Memory B cell (primary cell): ENCODE results near the gene ADRA2A.

Experiments
- ATAC-seq: fragments of 150-1000 bp; cut with Tn5 transposase; 2 replicates; pipeline ENCODE4 v1.10.0; 2021; ENCODE audit warnings: low read depth, mild to moderate bottlenecking, moderate library complexity
- DNase-seq, 2 donors: peaks; one replicate each; pipeline ENCODE4 v3.0.0; 2022; ENCODE audit warnings: low spot score in 2 of 2
- H3K27ac Mint-ChIP-seq: one replicate; pipeline ENCODE4 v1.8.0; 2022; ENCODE audit warnings: mild to moderate bottlenecking, moderate library complexity, mixed read lengths
- H3K27me3 Mint-ChIP-seq: one replicate; pipeline ENCODE4 v1.8.0; 2022; ENCODE audit warnings: mixed read lengths
- H3K36me3 Mint-ChIP-seq: one replicate; pipeline ENCODE4 v1.8.0; 2022; ENCODE audit warnings: mild to moderate bottlenecking, mixed read lengths
- H3K4me1 Mint-ChIP-seq: one replicate; pipeline ENCODE4 v1.8.0; 2022; ENCODE audit warnings: mixed read lengths
- H3K4me3 Mint-ChIP-seq: one replicate; pipeline ENCODE4 v1.8.0; 2022; ENCODE audit warnings: mild to moderate bottlenecking, moderate library complexity, mixed read lengths
- H3K9me3 Mint-ChIP-seq: one replicate; pipeline ENCODE4 v1.8.0; 2022; ENCODE audit warnings: mixed read lengths

The ADRA2A gene

GRCh38 chr10:111089293-111089692 is 12.5 kb downstream of the ADRA2A start:
- peaks cover 6% of the 10 kb centered on the region for H3K9me3 Mint-ChIP-seq

DNA sequence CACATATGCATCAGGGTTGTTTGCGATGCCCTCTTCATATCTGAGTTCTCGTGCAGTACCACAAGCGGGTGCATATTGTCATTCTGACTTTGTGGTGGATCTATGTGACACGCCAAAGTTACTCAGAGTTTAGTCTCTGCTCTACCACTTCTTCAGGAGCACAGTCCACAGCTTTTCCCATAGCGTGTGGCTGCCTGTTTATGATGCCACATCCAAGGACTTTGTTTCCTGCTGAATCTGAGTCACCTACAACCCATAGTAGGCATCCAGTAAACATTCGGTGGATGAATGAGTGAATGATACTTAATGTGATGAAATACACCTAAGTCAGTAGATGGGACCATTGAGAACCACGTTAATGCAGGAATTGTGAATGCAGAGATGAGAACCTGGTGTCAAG is 15.0 kb downstream of the ADRA2A start:
- Mint-ChIP-seq H3K27ac (no peak overlapping the region), H3K27me3 (peaks cover 25% of the 10 kb centered on the region), H3K4me1 (no peaks in the 10 kb centered on the region), H3K4me3 (no peak overlapping the region), H3K36me3 (no peaks in the 10 kb centered on the region), H3K9me3 (no peaks in the 10 kb centered on the region)
- ATAC-seq (no peak), DNase-seq (no peak)

More at GRCh38 chr10:111089293-111089692, 12.5 kb downstream of the ADRA2A start:
- Mint-ChIP-seq H3K4me3 (no peak overlapping the region), H3K4me1 (no peaks in the 10 kb centered on the region), H3K36me3 (no peaks in the 10 kb centered on the region), H3K27me3 (peaks cover 18% of the 10 kb centered on the region), H3K27ac (no peak overlapping the region)
- DNase-seq, result no peak
- ATAC-seq, result no peak

DNA sequence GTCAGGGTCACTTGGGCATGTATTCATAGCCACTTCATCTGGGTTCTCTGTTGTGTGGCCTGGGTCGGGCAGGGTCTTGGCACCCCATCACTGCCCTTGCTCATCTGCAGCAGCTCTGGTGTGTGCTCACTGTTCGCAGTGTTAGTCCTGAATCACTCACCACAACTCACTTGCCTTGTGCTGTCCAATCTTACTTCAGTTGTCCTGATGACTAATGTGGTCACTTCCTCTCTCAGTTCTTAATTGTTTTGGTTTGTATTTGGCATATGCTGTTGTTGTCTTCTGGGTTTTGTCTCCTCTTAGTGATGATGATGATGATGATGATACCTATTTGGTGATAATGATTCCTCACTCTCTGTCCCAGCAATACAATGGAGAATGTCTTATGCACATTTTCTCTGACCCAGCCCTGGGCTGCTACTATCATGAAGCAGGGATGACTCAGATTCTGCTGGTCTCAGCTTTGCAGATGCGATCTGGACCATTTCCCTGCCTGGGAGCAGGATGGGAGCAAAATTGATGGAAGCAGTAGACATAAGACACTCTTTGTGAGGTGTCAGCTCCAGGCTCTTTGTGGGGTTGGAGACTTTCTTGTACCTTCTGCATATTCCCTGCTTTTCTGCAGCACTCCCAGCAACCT is 17.0 kb downstream of the ADRA2A start:
- DNase-seq, result no peak
- Mint-ChIP-seq H3K27ac (no peak overlapping the region), H3K4me3 (no peak overlapping the region), H3K4me1 (no peaks in the 10 kb centered on the region), H3K9me3 (no peaks in the 10 kb centered on the region), H3K27me3 (peaks cover 29% of the 10 kb centered on the region), H3K36me3 (no peaks in the 10 kb centered on the region)
- no peak for ATAC-seq

DNA sequence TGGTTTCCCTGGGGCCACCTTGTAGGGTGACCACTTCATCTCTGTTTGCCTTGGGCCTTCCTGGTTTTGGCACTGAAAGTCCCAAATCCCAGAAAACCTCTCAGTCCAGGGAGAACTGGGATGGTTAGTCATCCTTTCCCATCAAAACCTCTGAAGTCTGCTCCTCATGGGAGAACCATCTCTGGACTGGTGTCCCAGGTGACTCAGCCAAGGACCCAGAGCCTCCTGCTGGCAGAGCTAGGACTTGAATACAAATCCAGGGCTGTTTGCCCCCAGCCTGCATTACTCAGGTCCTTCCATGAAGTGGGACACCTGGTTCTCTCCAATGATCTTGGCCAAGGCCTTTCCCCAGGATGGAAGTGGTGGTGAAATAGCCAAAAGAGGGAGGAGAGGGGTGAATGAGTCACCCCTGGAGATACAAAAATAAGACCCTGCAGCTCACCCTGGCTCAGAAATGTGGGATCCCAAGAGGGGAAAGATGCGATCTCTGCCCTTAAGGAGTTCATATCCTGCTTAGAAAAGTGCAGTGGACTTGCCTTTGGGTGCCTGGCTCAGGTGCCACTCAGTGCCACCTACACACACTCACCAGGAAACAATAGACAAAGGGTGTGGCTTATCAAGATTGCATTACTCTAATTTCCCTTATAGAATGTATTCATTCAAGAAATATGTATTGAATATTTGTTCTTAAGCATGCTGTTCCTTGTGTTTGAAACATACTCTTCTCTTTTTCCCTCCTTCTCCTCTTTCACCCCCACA is 22.0 kb downstream of the ADRA2A start:
- ATAC-seq (no peak), DNase-seq (no peak)
- no peak overlapping the region for H3K4me3 Mint-ChIP-seq
- H3K4me1 Mint-ChIP-seq, result no peaks in the 10 kb centered on the region
- no peaks in the 10 kb centered on the region for H3K9me3 Mint-ChIP-seq
- H3K27me3 Mint-ChIP-seq, result peaks cover 19% of the 10 kb centered on the region
- no peaks in the 10 kb centered on the region for H3K36me3 Mint-ChIP-seq
- no peak overlapping the region for H3K27ac Mint-ChIP-seq

DNA sequence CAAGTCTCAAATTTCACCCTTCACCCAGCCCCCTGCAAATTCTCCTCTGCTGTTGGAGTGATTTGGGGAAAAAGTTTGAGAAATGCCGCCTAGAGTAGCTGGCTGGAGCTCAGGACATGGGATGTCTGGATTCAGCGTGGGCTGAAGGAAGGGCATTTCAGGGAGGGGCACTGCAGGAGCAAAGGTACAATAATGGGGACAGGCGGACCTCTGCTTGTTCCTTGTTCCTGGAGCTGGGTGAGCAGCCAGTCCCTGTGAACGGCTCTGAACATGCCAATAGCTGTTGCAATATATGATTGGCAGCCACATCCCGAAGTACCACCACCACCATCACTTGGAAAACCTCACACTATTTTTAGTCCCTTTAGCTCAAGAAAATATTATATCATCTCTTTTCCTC is 23.4 kb downstream of the ADRA2A start:
- Mint-ChIP-seq H3K4me3 (no peak overlapping the region), H3K4me1 (no peaks in the 10 kb centered on the region), H3K27ac (no peak overlapping the region), H3K9me3 (peaks cover 4% of the 10 kb centered on the region), H3K36me3 (no peaks in the 10 kb centered on the region), H3K27me3 (peaks cover 15% of the 10 kb centered on the region)
- ATAC-seq (no peak), DNase-seq (no peak)

DNA sequence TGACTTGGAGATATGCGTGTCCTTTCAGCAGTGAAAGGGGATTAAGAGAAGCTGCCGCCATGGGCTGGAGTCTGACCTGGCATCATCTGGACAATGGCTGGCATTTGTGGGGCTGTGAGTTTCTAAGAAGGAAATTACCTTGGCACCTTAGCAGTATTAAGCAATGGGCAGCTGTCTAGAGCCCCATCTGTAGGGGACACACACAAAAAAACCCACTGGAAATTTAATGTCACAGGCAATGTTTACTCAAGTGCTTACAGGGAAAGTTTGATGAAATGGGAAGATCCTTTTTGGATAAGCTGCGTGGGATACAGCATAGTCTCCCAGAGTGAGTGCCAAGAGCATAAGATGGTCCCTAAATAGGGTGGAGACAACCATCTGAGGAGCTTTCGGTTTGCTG is 25.0 kb downstream of the ADRA2A start:
- Mint-ChIP-seq H3K27me3 (peaks cover 19% of the 10 kb centered on the region), H3K4me1 (no peaks in the 10 kb centered on the region), H3K9me3 (peaks cover 4% of the 10 kb centered on the region), H3K4me3 (no peak overlapping the region), H3K36me3 (no peaks in the 10 kb centered on the region), H3K27ac (no peak overlapping the region)
- DNase-seq (no peak), ATAC-seq (no peak)

- H3K9me3 Mint-ChIP-seq, result peaks cover 4% of the 10 kb centered on the region
- no peaks in the 10 kb centered on the region for H3K4me1 Mint-ChIP-seq
- ATAC-seq (no peak), DNase-seq (no peak)
- no peaks in the 10 kb centered on the region for H3K36me3 Mint-ChIP-seq
- H3K27me3 Mint-ChIP-seq, result peaks cover 16% of the 10 kb centered on the region
- H3K4me3 Mint-ChIP-seq, result no peak overlapping the region
- H3K27ac Mint-ChIP-seq, result no peak overlapping the region
These were observed 25.6 kb downstream of the ADRA2A start for GRCh38 chr10:111102359-111102837.

- no peak overlapping the region for H3K27ac Mint-ChIP-seq
- H3K9me3 Mint-ChIP-seq, result peaks cover 4% of the 10 kb centered on the region
- H3K4me3 Mint-ChIP-seq, result no peak overlapping the region
- ATAC-seq, result no peak
- no peak for DNase-seq
- H3K36me3 Mint-ChIP-seq, result no peaks in the 10 kb centered on the region
- no peaks in the 10 kb centered on the region for H3K4me1 Mint-ChIP-seq
- peaks cover 17% of the 10 kb centered on the region for H3K27me3 Mint-ChIP-seq
These were observed 26.5 kb downstream of the ADRA2A start for GRCh38 chr10:111103196-111103840.

GRCh38 chr10:111104811-111105210 is 28.0 kb downstream of the ADRA2A start:
- no peak overlapping the region for H3K27ac Mint-ChIP-seq
- ATAC-seq (no peak), DNase-seq (no peak)
- H3K4me1 Mint-ChIP-seq, result no peaks in the 10 kb centered on the region
- peaks cover 4% of the 10 kb centered on the region for H3K9me3 Mint-ChIP-seq
- no peaks in the 10 kb centered on the region for H3K36me3 Mint-ChIP-seq
- H3K27me3 Mint-ChIP-seq, result peaks cover 16% of the 10 kb centered on the region
- H3K4me3 Mint-ChIP-seq, result no peak overlapping the region

- Mint-ChIP-seq H3K4me1 (no peaks in the 10 kb centered on the region), H3K27me3 (peaks cover 15% of the 10 kb centered on the region), H3K36me3 (no peaks in the 10 kb centered on the region), H3K4me3 (no peak overlapping the region), H3K9me3 (peaks cover 4% of the 10 kb centered on the region), H3K27ac (no peak overlapping the region)
- no peak for ATAC-seq
- no peak for DNase-seq
These were observed 29.3 kb downstream of the ADRA2A start for GRCh38 chr10:111106081-111106480.

DNA sequence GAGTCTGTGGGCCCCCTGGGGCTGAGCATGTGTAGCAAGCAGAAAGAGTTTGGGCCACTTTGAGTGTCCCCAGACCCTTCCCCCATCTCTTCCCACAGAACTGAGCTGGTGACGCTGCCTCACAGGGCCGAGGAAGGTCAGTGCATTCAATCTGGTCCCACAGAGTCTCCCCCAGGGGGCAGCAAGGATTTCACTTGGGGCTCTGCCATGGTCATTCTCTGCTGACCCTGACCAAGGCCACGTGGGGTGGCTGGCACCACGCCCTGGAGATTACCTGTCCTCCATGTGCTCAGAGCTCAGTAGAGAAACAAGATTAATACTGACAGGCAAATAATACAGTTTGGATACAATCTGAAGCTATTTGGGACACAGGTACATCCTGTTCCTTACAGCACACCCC is 30.2 kb downstream of the ADRA2A start:
- H3K4me1 Mint-ChIP-seq, result no peaks in the 10 kb centered on the region
- H3K27ac Mint-ChIP-seq, result no peak overlapping the region
- peaks cover 15% of the 10 kb centered on the region for H3K27me3 Mint-ChIP-seq
- DNase-seq (no peak), ATAC-seq (no peak)
- H3K36me3 Mint-ChIP-seq, result no peaks in the 10 kb centered on the region
- H3K9me3 Mint-ChIP-seq, result peaks cover 4% of the 10 kb centered on the region
- no peak overlapping the region for H3K4me3 Mint-ChIP-seq

- no peak overlapping the region for H3K4me3 Mint-ChIP-seq
- H3K9me3 Mint-ChIP-seq, result peaks cover 4% of the 10 kb centered on the region
- H3K27me3 Mint-ChIP-seq, result peaks cover 15% of the 10 kb centered on the region
- DNase-seq (no peak), ATAC-seq (no peak)
- H3K36me3 Mint-ChIP-seq, result no peaks in the 10 kb centered on the region
- no peaks in the 10 kb centered on the region for H3K4me1 Mint-ChIP-seq
- H3K27ac Mint-ChIP-seq, result no peak overlapping the region
These were observed 31.0 kb downstream of the ADRA2A start for GRCh38 chr10:111107846-111108245.

DNA sequence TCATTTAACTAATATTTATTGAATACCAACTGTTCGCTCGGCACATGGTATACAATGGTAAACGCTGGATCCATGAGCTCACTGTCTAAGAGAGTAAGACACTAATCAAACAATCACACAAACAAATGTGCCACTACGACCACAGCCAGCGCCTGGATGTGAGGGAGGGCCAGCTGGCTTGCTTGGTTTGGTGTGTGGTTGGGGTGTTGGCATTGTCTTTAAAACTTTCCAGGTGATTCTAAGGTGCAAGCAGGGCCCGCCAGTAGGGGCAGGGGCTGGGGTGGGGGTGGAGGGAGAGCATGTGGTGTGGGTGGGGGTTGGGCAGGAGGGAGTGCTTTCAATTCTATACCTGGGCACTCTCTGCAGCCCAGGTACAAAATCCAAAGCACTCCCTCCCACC is 31.6 kb downstream of the ADRA2A start:
- ATAC-seq, result no peak
- no peak overlapping the region for H3K4me3 Mint-ChIP-seq
- H3K27me3 Mint-ChIP-seq, result peaks cover 15% of the 10 kb centered on the region
- peaks cover 4% of the 10 kb centered on the region for H3K9me3 Mint-ChIP-seq
- no peaks in the 10 kb centered on the region for H3K4me1 Mint-ChIP-seq
- H3K27ac Mint-ChIP-seq, result no peak overlapping the region
- H3K36me3 Mint-ChIP-seq, result no peaks in the 10 kb centered on the region
- no peak for DNase-seq

DNA sequence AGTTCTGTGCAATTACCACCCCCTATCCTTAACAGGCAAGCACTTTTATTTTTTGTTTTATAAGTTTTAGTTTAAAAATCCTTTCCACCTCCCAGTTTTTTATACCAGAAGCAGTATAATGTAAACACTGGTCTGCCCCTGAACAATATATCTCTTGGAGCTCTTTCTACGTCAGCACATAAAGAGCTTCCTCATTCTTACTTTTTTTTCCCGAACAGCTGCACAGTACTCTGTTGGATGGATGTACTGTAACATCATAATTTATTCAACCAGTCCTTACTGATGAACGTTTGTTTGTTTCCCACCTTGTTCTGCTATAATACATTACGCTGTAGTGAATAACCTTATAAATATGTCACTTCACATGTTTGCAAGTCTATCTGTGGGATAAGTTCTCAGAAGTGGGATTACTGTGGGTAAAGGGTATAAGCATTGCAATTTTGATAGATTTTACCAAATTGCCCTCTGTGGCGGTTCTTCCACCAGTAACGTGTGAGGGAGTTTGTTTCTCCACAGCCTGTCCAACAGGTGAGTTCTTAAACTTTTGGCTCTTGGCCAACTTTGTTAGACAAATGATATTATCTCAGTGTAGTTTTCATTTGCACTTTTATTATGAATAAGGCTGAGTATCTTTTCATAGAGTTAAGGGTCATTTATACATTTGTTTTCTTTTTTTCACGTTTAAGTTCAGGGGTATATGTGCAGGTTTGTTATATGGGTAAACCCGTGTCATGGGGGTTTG is 32.8 kb downstream of the ADRA2A start:
- peaks cover 1% of the 10 kb centered on the region for H3K9me3 Mint-ChIP-seq

More for the DNA sequence above, 32.8 kb downstream of the ADRA2A start:
- DNase-seq (no peak), ATAC-seq (no peak)
- H3K4me3 Mint-ChIP-seq, result no peak overlapping the region
- peaks cover 13% of the 10 kb centered on the region for H3K27me3 Mint-ChIP-seq
- H3K36me3 Mint-ChIP-seq, result no peaks in the 10 kb centered on the region
- H3K27ac Mint-ChIP-seq, result no peak overlapping the region
- peaks cover 5% of the 10 kb centered on the region for H3K4me1 Mint-ChIP-seq
